SK-N-MC (cell line): ENCODE measurements around the gene DUSP14.

ENCODE experiments used
- EZH2 ChIP-seq: fragments of 200-600 bp; sonication (generic); IDR thresholded peaks from one replicate; pipeline ENCODE4 v1.6.1; 2017; ENCODE audit warnings: antibody characterized with exemption
- FOXP2 ChIP-seq: optimal IDR thresholded peaks from 2 replicates; pipeline ENCODE3; 2011; ENCODE audit warnings: mild to moderate bottlenecking, moderate library complexity; ENCODE audit not compliant: insufficient read depth; ENCODE audit errors: extremely low read length, control extremely low read depth
- POLR2AphosphoS5 ChIP-seq: IDR thresholded peaks from 2 replicates; pipeline ENCODE4 v1.6.1; 2012; ENCODE audit warnings: mild to moderate bottlenecking, low read depth, low read length, borderline replicate concordance

GRCh38 chr17:37530420-37530819, 40.7 kb downstream of the DUSP14 start:
- TF ChIP-seq POLR2AphosphoS5: no peak
- no peak for TF ChIP-seq EZH2
- TF ChIP-seq FOXP2: no peak
